ENCODE results near the gene POLD3. TPM values are rescaled to one million over a fixed set of nuclear protein-coding genes. Genes with fewer than 3 reads are reported as not detected.

POLD3 gene
- polyA plus RNA-seq, 1 donor from 2014 or later: 16.8 TPM

GRCh38 chr11:74642912-74643311, 50.5 kb downstream of the POLD3 start:
- Histone ChIP-seq H3K27ac (ENCODE audit: low read length) (no peak overlapping the region), H3K36me3 (ENCODE audit: insufficient read depth, low read length) (no peaks in the 10 kb centered on the region), H3K4me2 (ENCODE audit: low read length) (no peak overlapping the region), H3K9me3 (ENCODE audit: low read length) (no peaks in the 10 kb centered on the region), H4K20me1 (ENCODE audit: insufficient read depth) (no peaks in the 10 kb centered on the region), H2AFZ (ENCODE audit: low read depth, low read length) (no peak overlapping the region), H3K27me3 (ENCODE audit: insufficient read depth, low read depth, low read length) (no peaks in the 10 kb centered on the region), H3K9me2 (ENCODE audit: insufficient read depth, low read length) (no peaks in the 10 kb centered on the region), H3K79me2 (replicated peaks; ENCODE audit: insufficient read depth, low read length) (no peaks in the 10 kb centered on the region), H3K4me3 (ENCODE audit: low read length) (no peak overlapping the region), H3F3A (ENCODE audit: insufficient read depth, low read length, poor library complexity, severe bottlenecking) (no peaks in the 10 kb centered on the region), H3K9ac (ENCODE audit: low read length) (no peak overlapping the region)
- no peak for TF ChIP-seq TAF1 (IDR thresholded peaks at IDR 0.05; ENCODE audit: low read depth)
- no peak for TF ChIP-seq EP300 (conservative IDR thresholded peaks at IDR 0.05; ENCODE audit: poor library complexity, severe bottlenecking)
- no peak for TF ChIP-seq CTCF (IDR thresholded peaks at IDR 0.05; ENCODE audit: poor library complexity, severe bottlenecking)
- no peak for TF ChIP-seq REST (IDR thresholded peaks at IDR 0.05; ENCODE audit: borderline replicate concordance)
- no peak for TF ChIP-seq EZH2 (IDR thresholded peaks at IDR 0.05; ENCODE audit: borderline replicate concordance, insufficient read depth, low read length, poor library complexity, severe bottlenecking)
- TF ChIP-seq POLR2AphosphoS5 (IDR thresholded peaks at IDR 0.05): no peak
- no peak for TF ChIP-seq SMC3 (conservative IDR thresholded peaks at IDR 0.05; ENCODE audit: poor library complexity)
- TF ChIP-seq MXI1 (conservative IDR thresholded peaks at IDR 0.05; ENCODE audit: poor library complexity, severe bottlenecking): no peak
- TF ChIP-seq RAD21 (conservative IDR thresholded peaks at IDR 0.05): no peak

- no peak overlapping the region for H3K27ac ChIP-seq (ENCODE audit: low read length)
- no peaks in the 10 kb centered on the region for H3K9me3 ChIP-seq (ENCODE audit: low read length)
- no peaks in the 10 kb centered on the region for H3K9me2 ChIP-seq (ENCODE audit: insufficient read depth, low read length)
- H3F3A ChIP-seq (ENCODE audit: insufficient read depth, low read length, poor library complexity, severe bottlenecking): no peaks in the 10 kb centered on the region
- no peaks in the 10 kb centered on the region for H4K20me1 ChIP-seq (ENCODE audit: insufficient read depth)
- H3K79me2 ChIP-seq (replicated peaks; ENCODE audit: insufficient read depth, low read length): no peaks in the 10 kb centered on the region
- TF ChIP-seq EZH2 (IDR thresholded peaks at IDR 0.05; ENCODE audit: borderline replicate concordance, insufficient read depth, low read length, poor library complexity, severe bottlenecking) (no peak), SMC3 (conservative IDR thresholded peaks at IDR 0.05; ENCODE audit: poor library complexity) (no peak), CTCF (IDR thresholded peaks at IDR 0.05; ENCODE audit: poor library complexity, severe bottlenecking) (no peak), RAD21 (conservative IDR thresholded peaks at IDR 0.05) (no peak), TAF1 (IDR thresholded peaks at IDR 0.05; ENCODE audit: low read depth) (no peak), EP300 (conservative IDR thresholded peaks at IDR 0.05; ENCODE audit: poor library complexity, severe bottlenecking) (no peak), REST (IDR thresholded peaks at IDR 0.05; ENCODE audit: borderline replicate concordance) (no peak), POLR2AphosphoS5 (IDR thresholded peaks at IDR 0.05) (no peak), MXI1 (conservative IDR thresholded peaks at IDR 0.05; ENCODE audit: poor library complexity, severe bottlenecking) (no peak)
- H2AFZ ChIP-seq (ENCODE audit: low read depth, low read length): no peak overlapping the region
- H3K4me2 ChIP-seq (ENCODE audit: low read length): no peak overlapping the region
- no peak overlapping the region for H3K4me3 ChIP-seq (ENCODE audit: low read length)
- H3K27me3 ChIP-seq (ENCODE audit: insufficient read depth, low read depth, low read length): no peaks in the 10 kb centered on the region
- no peaks in the 10 kb centered on the region for H3K36me3 ChIP-seq (ENCODE audit: insufficient read depth, low read length)
- H3K9ac ChIP-seq (ENCODE audit: low read length): no peak overlapping the region
Measured at GRCh38 chr11:74644081-74644480, 51.7 kb downstream of the POLD3 start.
